OCI-M2 (cell line): ENCODE data around the gene SYNE4.
"Not testable (repeated sequence)": the region's sequence is repeated elsewhere in the genome, so short reads cannot be mapped to it uniquely, and the experiment has no call there.

ENCODE experiments used
- DNase-seq: peaks from one replicate; lab custom pipeline; 2025; ENCODE audit not compliant: unreplicated experiment; lab: John Stamatoyannopoulos, UW

The SYNE4 gene

GRCh38 chr19:36008336-36008978 is at the start of gene SYNE4:
Gene SYNE4 (minus strand): TSS chr19:36008813. CDS start chr19:36008681, 132 bp downstream.
- DNase-seq, result no peak

- peak; percentile 100 for DNase-seq
Observed at GRCh38 chr19:36054733-36055686, 46.4 kb upstream of the SYNE4 start, which contains the start of gene WDR62. Gene WDR62 (plus strand): TSS chr19:36054897. CDS start chr19:36054972, 75 bp downstream.

GRCh38 chr19:36054119-36054732 is 45.6 kb upstream of the SYNE4 start, which contains the start of gene THAP8:
Gene THAP8 (minus strand): TSS chr19:36054285. CDS start chr19:36054217, 68 bp downstream.
- DNase-seq, result peak; percentile 100

- no peak for DNase-seq
Observed at GRCh38 chr19:36051637-36052036, 43.0 kb upstream of the SYNE4 start.

- no peak for DNase-seq
Observed at GRCh38 chr19:36051236-36051635, 42.6 kb upstream of the SYNE4 start.

GRCh38 chr19:36049080-36049698 is 40.6 kb upstream of the SYNE4 start:
- no peak for DNase-seq

GRCh38 chr19:36047835-36048234 is 39.2 kb upstream of the SYNE4 start:
- DNase-seq, result no peak

- DNase-seq, result no peak
Observed at GRCh38 chr19:36046443-36047050, 37.9 kb upstream of the SYNE4 start.

- no peak for DNase-seq
Observed at GRCh38 chr19:36043952-36044351, 35.3 kb upstream of the SYNE4 start.

GRCh38 chr19:36041831-36042230 is 33.2 kb upstream of the SYNE4 start:
- no peak for DNase-seq

- not testable (repeated sequence) for DNase-seq
Observed at GRCh38 chr19:36041092-36041491, 32.5 kb upstream of the SYNE4 start.

GRCh38 chr19:36040495-36040894 is 31.9 kb upstream of the SYNE4 start:
- DNase-seq, result no peak

- no peak for DNase-seq
Observed at GRCh38 chr19:36032251-36033104, 23.9 kb upstream of the SYNE4 start, which contains the start of gene CLIP3. Gene CLIP3 (minus strand): TSS chr19:36032873. CDS start chr19:36032357, 516 bp downstream.

- no peak for DNase-seq
Observed at GRCh38 chr19:36031308-36031707, 22.7 kb upstream of the SYNE4 start.

- no peak for DNase-seq
Observed at GRCh38 chr19:36030264-36031148, 21.9 kb upstream of the SYNE4 start.

GRCh38 chr19:36028313-36029041 is 19.9 kb upstream of the SYNE4 start:
- DNase-seq, result no peak

GRCh38 chr19:36027696-36028095 is 19.1 kb upstream of the SYNE4 start:
- DNase-seq, result no peak
